HG02870 (cell line): ENCODE results near the gene DNAI2.

ENCODE experiments used
- ATAC-seq: cut with Tn5 transposase; IDR thresholded peaks from one replicate; pipeline ENCODE4 v1.9.1; 2021; ENCODE audit warnings: mild to moderate bottlenecking, moderate library complexity; ENCODE audit not compliant: unreplicated experiment

DNAI2 gene

GRCh38 chr17:74274060-74274708 lies at the start of gene DNAI2:
Gene DNAI2, plus strand, starts transcription at chr17:74274234. Its CDS starts 7,584 bp downstream, at chr17:74281818.
- ATAC-seq = no peak

- ATAC-seq = no peak
These were observed 48.9 kb upstream of the DNAI2 start for GRCh38 chr17:74224959-74225725.

- no peak for ATAC-seq
These were observed 47.8 kb upstream of the DNAI2 start for GRCh38 chr17:74226252-74226651.

GRCh38 chr17:74227271-74228080 lies 46.6 kb upstream of the DNAI2 start:
- no peak for ATAC-seq

- no peak for ATAC-seq
These were observed 45.6 kb upstream of the DNAI2 start for GRCh38 chr17:74228306-74228978.

- no peak for ATAC-seq
These were observed 43.1 kb upstream of the DNAI2 start for GRCh38 chr17:74230896-74231295.

- no peak for ATAC-seq
These were observed 41.8 kb upstream of the DNAI2 start for GRCh38 chr17:74231928-74232907.

- no peak for ATAC-seq
These were observed 40.1 kb upstream of the DNAI2 start for GRCh38 chr17:74233937-74234336.

- no peak for ATAC-seq
These were observed 39.5 kb upstream of the DNAI2 start for GRCh38 chr17:74234486-74234885.

GRCh38 chr17:74235040-74235581 lies 38.9 kb upstream of the DNAI2 start:
- ATAC-seq = no peak

GRCh38 chr17:74235911-74236371 lies 38.1 kb upstream of the DNAI2 start:
- ATAC-seq = no peak

- no peak for ATAC-seq
These were observed 36.7 kb upstream of the DNAI2 start for GRCh38 chr17:74237321-74237720.

- no peak for ATAC-seq
These were observed 34.9 kb upstream of the DNAI2 start for GRCh38 chr17:74239172-74239571.

- no peak for ATAC-seq
These were observed 33.3 kb upstream of the DNAI2 start for GRCh38 chr17:74240618-74241205.

- no peak for ATAC-seq
These were observed 32.6 kb upstream of the DNAI2 start for GRCh38 chr17:74241431-74241830.

- no peak for ATAC-seq
These were observed 32.2 kb upstream of the DNAI2 start for GRCh38 chr17:74241847-74242246.

- ATAC-seq = no peak
These were observed 30.9 kb upstream of the DNAI2 start for GRCh38 chr17:74243013-74243755.

GRCh38 chr17:74244128-74244527 lies 29.9 kb upstream of the DNAI2 start:
- ATAC-seq = no peak
